Stimulated activated CD4-positive, alpha-beta T cell treated with anti-CD3 and anti-CD28 coated beads, Interleukin-4, amount 100 ng/mL, for 1 hour (primary cell): ENCODE results near the gene ALAD.
A peak's percentile ranks its signal among the peaks of the same experiment; 100 is the strongest.
"Not testable (repeated sequence)": the region's sequence is repeated elsewhere in the genome, so short reads cannot be mapped to it uniquely, and the experiment has no call there.

Experiments used
- DNase-seq: peaks from one replicate; pipeline ENCODE4 v3.0.0-alpha.2; 2020

The ALAD gene

GRCh38 chr9:113401027-113401792 lies at the start of gene ALAD:
ALAD (minus strand) TSS chr9:113401284; CDS start chr9:113393559, 7,725 bp downstream.
- peak; percentile 100 for DNase-seq

- no peak for DNase-seq
These were observed 48.3 kb upstream of the ALAD start for GRCh38 chr9:113449376-113449775.

DNA sequence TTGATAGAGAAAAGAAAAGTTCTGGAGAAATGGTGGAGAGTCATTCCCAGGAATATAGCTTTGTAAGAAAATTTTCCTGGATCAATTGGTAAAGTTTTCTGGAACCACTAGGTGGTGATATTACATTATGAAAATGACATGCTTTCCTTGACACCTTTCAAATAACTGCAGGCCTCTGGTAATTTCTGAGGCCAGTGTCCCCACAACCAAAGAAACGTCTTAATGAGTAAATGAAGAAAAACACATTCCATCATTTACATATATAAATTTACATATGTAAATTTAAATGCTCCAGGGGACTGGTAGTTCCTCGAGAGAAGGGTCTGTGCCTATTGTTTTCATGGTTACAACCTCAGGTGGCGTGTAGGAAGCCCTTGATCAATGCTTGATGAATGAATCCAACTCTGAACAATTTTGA lies 45.2 kb upstream of the ALAD start:
- DNase-seq: no peak

DNA sequence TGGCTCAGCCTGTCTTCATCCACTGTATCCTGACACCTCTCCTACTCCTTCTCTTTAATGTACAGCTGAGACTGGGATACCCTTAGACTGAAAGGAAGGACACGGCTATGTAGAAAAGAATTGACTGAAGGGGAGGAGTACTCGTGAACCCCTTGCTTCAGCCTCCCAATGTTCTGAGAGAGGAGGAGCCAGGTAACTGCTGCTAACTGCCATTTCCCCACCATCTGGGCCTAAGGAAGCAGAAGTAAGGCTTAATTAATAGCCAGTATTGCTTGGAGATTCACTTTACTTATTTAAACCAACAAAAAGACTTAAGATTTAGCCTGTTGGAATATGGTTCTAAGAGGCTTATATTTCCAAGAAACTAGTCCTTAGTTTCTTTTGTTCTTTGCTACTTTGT lies 43.7 kb upstream of the ALAD start:
- no peak for DNase-seq

- not testable (repeated sequence) for DNase-seq
These were observed 36.6 kb upstream of the ALAD start for GRCh38 chr9:113437716-113438115.

DNA sequence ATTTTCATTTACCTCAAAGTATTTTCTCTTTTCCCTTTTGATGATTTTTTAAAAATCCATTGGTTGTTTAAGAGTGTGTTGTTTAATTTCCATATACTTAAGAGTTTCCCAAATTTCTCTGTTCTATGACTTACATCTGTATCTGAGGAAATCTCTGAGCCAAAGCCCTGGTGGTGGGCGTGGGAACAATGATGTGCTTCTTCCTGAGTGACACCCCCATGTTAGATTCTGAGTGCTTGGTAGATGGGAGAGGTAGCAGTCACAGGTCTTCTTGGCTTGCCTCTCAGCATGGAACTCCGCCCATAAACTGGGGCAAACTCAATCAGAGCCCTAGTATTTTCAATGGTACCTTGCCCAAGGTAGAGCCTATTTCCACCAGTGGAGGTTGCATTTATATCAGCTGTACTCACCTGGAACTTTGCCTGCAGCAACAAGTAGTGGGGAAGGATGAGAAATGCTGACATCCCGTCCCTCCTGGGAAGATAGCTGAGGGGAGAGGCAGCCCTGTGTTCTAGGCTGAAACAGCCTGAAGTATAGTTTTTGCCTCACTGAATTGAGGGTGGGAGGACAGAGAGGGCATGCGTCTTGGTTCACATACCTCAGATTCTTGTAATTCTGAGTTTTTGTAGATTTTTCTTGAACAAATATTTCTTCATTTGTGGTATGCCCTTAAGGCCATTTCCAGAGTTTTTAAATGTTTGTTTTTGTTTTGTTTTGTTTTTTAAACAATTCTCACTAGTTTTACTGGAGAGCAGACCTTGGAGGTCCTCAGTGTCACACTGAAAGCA lies 35.8 kb upstream of the ALAD start:
- no peak for DNase-seq

GRCh38 chr9:113431191-113431590 lies 30.1 kb upstream of the ALAD start:
- DNase-seq: no peak

DNA sequence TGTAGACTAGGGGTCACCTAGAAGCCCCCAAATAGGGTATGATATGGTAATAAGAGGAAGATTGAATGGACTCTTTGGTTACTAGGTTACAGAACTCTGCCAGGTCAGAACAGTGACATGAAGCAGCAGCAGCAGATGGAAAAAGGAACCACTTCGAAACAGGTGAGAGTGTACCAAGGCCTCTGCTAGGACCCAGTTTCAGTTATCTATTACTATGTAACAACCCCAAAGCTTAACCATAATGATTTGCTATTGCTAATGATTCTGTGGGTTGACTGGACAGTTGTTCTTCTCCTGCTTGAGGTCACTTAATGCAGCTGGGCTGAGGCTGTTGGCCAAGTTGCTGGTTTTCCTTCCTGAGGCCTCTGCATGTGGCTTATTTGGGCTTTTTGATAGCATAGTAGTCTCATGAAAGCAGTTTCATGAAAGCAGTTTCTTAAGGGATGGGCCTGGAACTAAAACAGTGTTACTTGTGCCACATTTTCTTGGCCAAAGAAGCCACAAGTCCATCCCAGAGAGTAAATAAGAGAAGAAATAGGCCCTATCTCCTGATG lies 27.1 kb upstream of the ALAD start:
- DNase-seq: no peak

- no peak for DNase-seq
These were observed 26.5 kb upstream of the ALAD start for GRCh38 chr9:113427629-113428028.

- no peak for DNase-seq
These were observed 25.6 kb upstream of the ALAD start for GRCh38 chr9:113426701-113427100.

GRCh38 chr9:113425072-113425471 lies 24.0 kb upstream of the ALAD start:
- no peak for DNase-seq

DNA sequence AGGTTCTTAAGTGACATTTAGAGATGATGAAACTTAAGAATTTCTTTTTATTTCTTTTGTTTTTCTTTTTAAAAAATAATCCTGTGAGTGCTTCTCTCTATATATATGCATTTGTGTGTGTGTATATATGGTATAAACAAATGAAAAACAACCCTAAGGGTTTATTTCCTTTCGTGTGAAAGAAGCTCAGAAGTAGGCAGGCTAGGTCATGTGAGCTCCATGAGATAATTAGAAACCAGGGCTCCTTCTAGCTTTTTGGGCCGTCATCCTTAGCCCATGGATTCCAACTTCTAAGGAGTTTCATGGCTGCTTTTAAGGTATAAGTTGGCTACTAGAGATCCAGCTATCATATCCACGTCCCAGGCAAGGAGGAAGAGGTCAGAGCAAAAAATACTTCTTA lies 20.6 kb upstream of the ALAD start:
- no peak for DNase-seq

DNA sequence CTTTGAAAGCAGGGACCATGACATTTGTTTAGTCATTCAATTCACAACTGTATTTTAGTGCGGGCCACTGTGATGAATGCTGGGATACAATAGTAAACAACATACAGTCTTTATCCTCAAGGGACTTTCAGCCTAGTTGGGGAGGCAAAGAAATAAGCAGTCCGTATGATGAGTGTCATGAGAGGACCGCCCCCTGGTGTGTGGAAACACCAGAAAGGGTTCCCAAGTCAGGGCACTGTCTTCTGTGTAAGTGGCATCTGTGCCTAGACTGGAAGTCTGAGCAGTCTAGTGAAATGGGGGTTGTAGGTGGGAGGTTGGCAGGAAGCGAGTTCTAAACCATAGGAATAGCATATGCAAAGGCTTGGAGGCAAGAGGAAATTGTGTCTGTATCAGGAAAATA lies 16.3 kb upstream of the ALAD start:
- DNase-seq: no peak

GRCh38 chr9:113416149-113416721 lies 15.2 kb upstream of the ALAD start:
- DNase-seq: no peak

DNA sequence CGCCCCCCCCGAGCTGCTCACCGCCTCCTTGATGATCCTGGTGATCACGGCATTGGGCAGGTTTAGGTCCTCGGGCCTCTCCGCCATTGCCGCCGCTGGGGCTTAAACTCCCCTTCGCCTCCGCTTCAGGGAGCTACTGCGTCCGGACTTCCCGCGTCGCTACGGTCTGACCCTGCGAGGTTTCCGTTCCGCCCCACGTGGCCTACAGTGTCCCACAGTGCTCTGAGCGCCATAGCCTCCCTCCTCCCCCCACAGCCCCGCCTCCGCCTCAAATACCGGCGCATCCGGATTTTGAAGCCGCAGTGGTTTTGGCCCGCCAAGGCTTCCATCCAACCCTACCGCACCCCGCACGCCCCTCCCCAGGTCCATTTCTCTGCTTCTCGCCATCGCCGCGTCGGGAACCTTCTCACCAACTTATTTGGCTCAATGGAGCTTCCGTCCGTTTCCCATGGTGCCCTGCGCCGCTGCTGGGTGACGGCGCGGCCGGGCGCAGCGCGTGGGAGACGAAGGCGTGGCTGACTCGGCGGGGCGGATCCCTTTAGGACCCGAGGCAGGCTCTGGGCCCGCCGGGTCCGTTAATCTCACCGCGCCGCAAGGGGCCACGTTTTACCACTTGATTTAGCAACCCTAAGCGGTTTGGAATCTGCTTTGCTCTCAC lies 9.3 kb upstream of the ALAD start, which contains the start of the genes C9orf43 and POLE3:
Gene C9orf43 (plus strand): TSS at position 541 of the 658 bp plus-strand sequence. CDS start 2,747 bp downstream, outside the sequence.
Gene POLE3 (minus strand): TSS at position 469 of the 658 bp plus-strand sequence. CDS start 382 bp downstream, at position 87.
- DNase-seq: peak; percentile 97

DNA sequence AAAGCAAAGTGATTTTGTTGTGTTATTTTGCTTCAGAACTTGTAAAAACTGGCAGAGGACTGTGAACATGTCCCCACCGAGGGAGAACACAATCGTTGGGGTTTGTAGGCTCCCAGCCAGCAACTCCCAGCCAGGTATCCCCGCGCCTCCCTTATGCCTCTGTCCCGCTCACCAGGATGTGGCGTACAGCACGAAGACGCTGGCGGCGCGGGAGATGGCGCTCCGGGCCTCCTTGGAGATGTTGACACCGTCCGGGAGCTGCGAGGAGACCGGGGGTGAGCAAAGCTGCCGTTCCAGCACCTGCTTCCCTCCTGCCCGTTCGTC lies 8.8 kb upstream of the ALAD start:
- no peak for DNase-seq

- no peak for DNase-seq
These were observed 8.4 kb upstream of the ALAD start for GRCh38 chr9:113409481-113409880.

- DNase-seq: peak; percentile 49
These were observed 5.9 kb upstream of the ALAD start for GRCh38 chr9:113406873-113407511.

DNA sequence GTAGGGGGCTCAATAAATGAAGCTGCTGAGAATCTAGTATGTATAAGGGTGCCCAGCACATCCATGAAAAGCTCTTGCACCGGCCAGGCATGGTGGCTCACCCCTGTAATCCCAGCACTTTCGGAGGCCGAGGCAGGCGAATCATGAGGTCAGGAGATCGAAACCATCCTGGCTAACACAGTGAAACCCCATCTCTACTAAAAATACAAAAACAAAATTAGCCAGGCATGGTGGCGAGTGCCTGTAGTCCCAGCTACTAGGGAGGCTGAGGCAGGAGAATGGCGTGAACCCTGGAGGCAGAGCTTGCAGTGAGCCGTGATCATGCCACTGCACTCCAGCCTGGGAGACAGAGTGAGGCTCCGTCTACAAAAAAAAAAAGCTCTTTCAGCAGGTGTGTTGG lies 5.3 kb upstream of the ALAD start:
- not testable (repeated sequence) for DNase-seq

DNA sequence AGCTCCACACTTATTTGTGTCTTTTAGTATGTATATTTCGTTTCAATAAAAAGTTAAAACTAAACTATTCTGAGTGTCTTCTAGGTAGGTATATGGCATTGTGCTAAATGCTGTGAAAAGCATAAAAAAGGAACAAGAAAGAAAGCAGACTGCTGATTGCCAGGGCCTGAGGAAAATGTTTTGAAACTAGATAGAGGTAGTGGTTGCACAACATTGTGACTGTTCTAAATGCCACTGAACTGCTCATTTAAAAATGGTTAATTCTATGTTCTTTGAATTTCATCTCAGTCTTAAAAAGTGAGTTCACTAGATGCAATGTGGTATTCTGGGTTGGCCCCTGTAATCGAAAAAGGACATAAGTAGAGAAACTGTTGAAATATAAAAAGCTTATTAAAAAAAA lies 2.6 kb upstream of the ALAD start:
- DNase-seq: no peak

DNA sequence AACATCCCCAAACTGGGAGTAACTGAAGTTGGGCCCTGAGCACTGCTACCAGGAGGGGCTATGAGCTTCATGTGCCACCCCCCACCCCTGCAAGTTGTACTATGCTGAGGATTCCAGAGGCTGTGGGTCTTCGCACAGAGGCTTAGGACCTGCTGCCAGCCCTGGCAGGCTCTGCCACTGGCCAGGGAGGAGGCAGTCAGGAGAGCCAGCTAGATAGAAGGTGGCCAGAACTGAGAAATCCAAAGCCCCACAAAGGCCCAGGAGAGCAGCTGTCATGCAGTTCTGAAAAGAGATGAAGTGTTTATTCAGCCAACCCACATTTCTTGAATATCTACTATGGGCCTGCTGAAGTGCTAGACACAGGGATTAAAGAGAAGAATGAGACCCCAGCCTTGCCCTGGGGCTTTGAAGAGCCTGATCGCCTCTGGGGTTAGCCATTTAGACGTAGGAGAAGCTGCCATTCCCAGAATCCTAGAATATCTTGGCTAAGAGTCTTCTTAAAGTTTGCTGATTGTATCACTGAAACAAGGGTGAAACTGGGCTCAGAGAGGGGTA lies 1.4 kb downstream of the ALAD start:
- DNase-seq: no peak

GRCh38 chr9:113398796-113399195 lies 2.3 kb downstream of the ALAD start:
- no peak for DNase-seq
